ENCODE results near the gene STAT1. TPM values are rescaled to one million over a fixed set of nuclear protein-coding genes. Genes with fewer than 3 reads are reported as not detected.

Gene STAT1
- total RNA-seq, 1 experiment from 2014 or later: 60.7 TPM

DNA sequence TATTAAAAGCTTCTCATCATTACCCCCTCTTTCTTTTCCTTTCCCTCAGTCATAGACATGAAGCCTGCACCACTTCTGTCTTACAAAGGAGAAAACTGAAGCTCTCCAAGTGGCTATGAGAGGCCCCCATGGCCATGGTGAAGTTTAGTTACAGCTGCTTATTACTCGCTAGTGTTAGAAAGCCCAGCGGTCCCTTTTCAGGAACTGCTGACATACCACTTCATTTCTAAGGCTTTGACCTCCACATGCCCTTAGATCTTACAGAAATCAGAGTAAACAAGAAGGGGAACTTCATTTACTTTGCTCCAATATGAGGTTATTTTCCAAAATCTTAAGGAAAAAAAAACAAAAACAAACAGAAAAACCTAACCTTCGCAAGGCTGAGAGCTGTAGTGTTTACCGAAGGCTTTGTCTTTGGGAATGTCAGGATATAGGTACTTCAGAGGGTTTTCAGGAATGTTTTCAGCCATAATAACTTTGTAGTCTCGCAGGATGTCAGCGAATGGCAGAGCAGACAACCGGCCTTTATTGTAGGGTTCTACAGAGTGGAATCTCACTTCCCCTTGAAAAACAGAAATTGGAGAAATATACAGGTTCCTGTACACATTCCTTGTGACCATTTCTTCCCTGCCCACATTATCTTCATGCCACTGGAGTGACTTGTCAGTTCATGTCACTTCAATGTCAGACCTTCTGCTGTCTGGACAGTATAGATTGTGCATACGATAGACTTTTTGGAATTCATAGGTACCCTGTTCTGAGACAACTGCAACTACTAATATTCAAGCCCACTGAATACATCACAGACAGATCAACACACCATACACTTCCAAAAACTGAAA lies 18.8 kb upstream of the STAT1 start:
- H3K27ac ChIP-seq (ENCODE audit: low read depth, low read length): no peak overlapping the region

DNA sequence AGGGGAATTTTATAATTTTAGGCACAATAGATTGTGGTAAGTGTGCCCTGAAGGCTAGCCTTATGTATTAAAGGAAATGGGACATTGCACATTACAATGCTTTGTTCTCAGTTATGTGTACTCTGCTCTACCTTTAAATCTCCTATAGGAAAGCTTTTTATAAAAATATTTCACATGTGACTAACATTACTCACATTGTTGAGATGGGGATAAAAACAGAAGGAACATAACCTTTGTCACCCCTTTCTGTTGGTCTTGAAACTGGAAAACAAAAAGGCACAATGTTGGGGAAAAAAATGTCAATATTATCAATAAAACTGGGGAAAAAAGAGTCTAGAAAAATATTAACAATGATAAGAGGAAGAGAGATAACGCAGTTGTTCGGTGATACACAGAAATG lies 17.3 kb upstream of the STAT1 start:
- H3K79me2 ChIP-seq (ENCODE audit: insufficient read depth, low read length): no peaks in the 10 kb centered on the region
- no peak for DNase-seq (ENCODE audit: low read depth, low spot score)
- H3K27me3 ChIP-seq (ENCODE audit: insufficient read depth, low read length): no peaks in the 10 kb centered on the region
- no TSS peak for BruUV-seq (replicated peaks)
- no peaks in the 10 kb centered on the region for H3K36me3 ChIP-seq (ENCODE audit: control insufficient read depth in 1 of 2, insufficient read depth in 2 of 2, low read length in 2 of 2)
- ChIA-PET CTCF (no interaction called here), RAD21 (ENCODE audit: low non-redundant PET in 1 of 2, low total read pairs in 2 of 2, uncharacterized antibody in 2 of 2, unreplicated experiment in 2 of 2) (no interaction called here), POLR2A (no interaction called here)
- no peak overlapping the region for H3K4me2 ChIP-seq (ENCODE audit: low read length)
- no peak overlapping the region for H3K9ac ChIP-seq (ENCODE audit: low read length)
- no peaks in the 10 kb centered on the region for H3K9me2 ChIP-seq (ENCODE audit: insufficient read depth)
- H4K20me1 ChIP-seq (ENCODE audit: insufficient read depth): no peaks in the 10 kb centered on the region
- no peak overlapping the region for H3K27ac ChIP-seq (ENCODE audit: low read depth, low read length)
- H2AFZ ChIP-seq (ENCODE audit: low read depth, low read length, poor library complexity, severe bottlenecking): peak overlapping the region; percentile 90
- H3K4me3 ChIP-seq (replicated peaks in 1 of 2; ENCODE audit: low read depth in 1 of 2, low read length in 2 of 2): no peak overlapping the region
- peaks cover 0 to 9% of the 10 kb centered on the region in 2 experiments; a peak in 1 of 4 replicates for H3K4me1 ChIP-seq (ENCODE audit: control insufficient read depth in 1 of 2, insufficient read depth in 2 of 2, low read length in 2 of 2)
- no peaks in the 10 kb centered on the region for H3K9me3 ChIP-seq (ENCODE audit: control insufficient read depth in 1 of 2, insufficient read depth in 1 of 2, low read depth in 1 of 2, low read length in 2 of 2)
- intact Hi-C loops (cut with micrococcal nuclease): loop anchor here (2.0 kb wide), 1 partner anchor 250 kb away; no protein-coding TSS in a partner anchor
- ATAC-seq: no peak
- TF ChIP-seq, protein P1, sequence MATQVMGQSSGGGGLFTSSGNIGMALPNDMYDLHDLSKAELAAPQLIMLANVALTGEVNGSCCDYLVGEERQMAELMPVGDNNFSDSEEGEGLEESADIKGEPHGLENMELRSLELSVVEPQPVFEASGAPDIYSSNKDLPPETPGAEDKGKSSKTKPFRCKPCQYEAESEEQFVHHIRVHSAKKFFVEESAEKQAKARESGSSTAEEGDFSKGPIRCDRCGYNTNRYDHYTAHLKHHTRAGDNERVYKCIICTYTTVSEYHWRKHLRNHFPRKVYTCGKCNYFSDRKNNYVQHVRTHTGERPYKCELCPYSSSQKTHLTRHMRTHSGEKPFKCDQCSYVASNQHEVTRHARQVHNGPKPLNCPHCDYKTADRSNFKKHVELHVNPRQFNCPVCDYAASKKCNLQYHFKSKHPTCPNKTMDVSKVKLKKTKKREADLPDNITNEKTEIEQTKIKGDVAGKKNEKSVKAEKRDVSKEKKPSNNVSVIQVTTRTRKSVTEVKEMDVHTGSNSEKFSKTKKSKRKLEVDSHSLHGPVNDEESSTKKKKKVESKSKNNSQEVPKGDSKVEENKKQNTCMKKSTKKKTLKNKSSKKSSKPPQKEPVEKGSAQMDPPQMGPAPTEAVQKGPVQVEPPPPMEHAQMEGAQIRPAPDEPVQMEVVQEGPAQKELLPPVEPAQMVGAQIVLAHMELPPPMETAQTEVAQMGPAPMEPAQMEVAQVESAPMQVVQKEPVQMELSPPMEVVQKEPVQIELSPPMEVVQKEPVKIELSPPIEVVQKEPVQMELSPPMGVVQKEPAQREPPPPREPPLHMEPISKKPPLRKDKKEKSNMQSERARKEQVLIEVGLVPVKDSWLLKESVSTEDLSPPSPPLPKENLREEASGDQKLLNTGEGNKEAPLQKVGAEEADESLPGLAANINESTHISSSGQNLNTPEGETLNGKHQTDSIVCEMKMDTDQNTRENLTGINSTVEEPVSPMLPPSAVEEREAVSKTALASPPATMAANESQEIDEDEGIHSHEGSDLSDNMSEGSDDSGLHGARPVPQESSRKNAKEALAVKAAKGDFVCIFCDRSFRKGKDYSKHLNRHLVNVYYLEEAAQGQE (IDR thresholded peaks at IDR 0.05; ENCODE audit: low read depth): no peak
- TF ChIP-seq SRF (IDR thresholded peaks at IDR 0.05; ENCODE audit: low read depth) (no peak), SIN3A (IDR thresholded peaks at IDR 0.05; ENCODE audit: low read depth) (no peak), CEBPB (IDR thresholded peaks at IDR 0.05; ENCODE audit: low read depth) (no peak), FOSL1 (IDR thresholded peaks at IDR 0.05; ENCODE audit: low read depth) (no peak), YY1 (IDR thresholded peaks at IDR 0.05; ENCODE audit: extremely low read depth, insufficient replicate concordance, low read depth, low read length) (no peak), RAD21 (IDR thresholded peaks at IDR 0.05; ENCODE audit: low read depth) (no peak)
- TF ChIP-seq, protein P2, sequence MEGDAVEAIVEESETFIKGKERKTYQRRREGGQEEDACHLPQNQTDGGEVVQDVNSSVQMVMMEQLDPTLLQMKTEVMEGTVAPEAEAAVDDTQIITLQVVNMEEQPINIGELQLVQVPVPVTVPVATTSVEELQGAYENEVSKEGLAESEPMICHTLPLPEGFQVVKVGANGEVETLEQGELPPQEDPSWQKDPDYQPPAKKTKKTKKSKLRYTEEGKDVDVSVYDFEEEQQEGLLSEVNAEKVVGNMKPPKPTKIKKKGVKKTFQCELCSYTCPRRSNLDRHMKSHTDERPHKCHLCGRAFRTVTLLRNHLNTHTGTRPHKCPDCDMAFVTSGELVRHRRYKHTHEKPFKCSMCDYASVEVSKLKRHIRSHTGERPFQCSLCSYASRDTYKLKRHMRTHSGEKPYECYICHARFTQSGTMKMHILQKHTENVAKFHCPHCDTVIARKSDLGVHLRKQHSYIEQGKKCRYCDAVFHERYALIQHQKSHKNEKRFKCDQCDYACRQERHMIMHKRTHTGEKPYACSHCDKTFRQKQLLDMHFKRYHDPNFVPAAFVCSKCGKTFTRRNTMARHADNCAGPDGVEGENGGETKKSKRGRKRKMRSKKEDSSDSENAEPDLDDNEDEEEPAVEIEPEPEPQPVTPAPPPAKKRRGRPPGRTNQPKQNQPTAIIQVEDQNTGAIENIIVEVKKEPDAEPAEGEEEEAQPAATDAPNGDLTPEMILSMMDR (IDR thresholded peaks at IDR 0.05 in 2 of 3, conservative IDR thresholded peaks at IDR 0.05 in 1 of 3; ENCODE audit: borderline replicate concordance in 1 of 3, insufficient read depth in 1 of 3, low read depth in 2 of 3, low read length in 2 of 3): no peak
- TF ChIP-seq, protein P3, sequence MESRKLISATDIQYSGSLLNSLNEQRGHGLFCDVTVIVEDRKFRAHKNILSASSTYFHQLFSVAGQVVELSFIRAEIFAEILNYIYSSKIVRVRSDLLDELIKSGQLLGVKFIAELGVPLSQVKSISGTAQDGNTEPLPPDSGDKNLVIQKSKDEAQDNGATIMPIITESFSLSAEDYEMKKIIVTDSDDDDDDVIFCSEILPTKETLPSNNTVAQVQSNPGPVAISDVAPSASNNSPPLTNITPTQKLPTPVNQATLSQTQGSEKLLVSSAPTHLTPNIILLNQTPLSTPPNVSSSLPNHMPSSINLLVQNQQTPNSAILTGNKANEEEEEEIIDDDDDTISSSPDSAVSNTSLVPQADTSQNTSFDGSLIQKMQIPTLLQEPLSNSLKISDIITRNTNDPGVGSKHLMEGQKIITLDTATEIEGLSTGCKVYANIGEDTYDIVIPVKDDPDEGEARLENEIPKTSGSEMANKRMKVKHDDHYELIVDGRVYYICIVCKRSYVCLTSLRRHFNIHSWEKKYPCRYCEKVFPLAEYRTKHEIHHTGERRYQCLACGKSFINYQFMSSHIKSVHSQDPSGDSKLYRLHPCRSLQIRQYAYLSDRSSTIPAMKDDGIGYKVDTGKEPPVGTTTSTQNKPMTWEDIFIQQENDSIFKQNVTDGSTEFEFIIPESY (IDR thresholded peaks at IDR 0.05; ENCODE audit: extremely low read depth, insufficient replicate concordance, low read length): no peak

More for the DNA sequence above, 18.8 kb upstream of the STAT1 start:
- no peaks in the 10 kb centered on the region for H4K20me1 ChIP-seq (ENCODE audit: insufficient read depth)
- H3K4me2 ChIP-seq (ENCODE audit: low read length): no peak overlapping the region
- TF ChIP-seq ZFX (IDR thresholded peaks at IDR 0.05) (no peak), POLR2A (IDR thresholded peaks at IDR 0.05; ENCODE audit: borderline replicate concordance, extremely low read depth, insufficient read depth, insufficient read length) (no peak)
- H3K4me1 ChIP-seq (ENCODE audit: control insufficient read depth in 1 of 2, insufficient read depth in 2 of 2, low read length in 2 of 2): peaks cover 0 to 7% of the 10 kb centered on the region in 2 experiments; a peak in 1 of 4 replicates
- H3K9me2 ChIP-seq (ENCODE audit: insufficient read depth): no peaks in the 10 kb centered on the region
- no peaks in the 10 kb centered on the region for H3K36me3 ChIP-seq (ENCODE audit: control insufficient read depth in 1 of 2, insufficient read depth in 2 of 2, low read length in 2 of 2)
- no peak overlapping the region for H3K4me3 ChIP-seq (replicated peaks in 1 of 2; ENCODE audit: low read depth in 1 of 2, low read length in 2 of 2)
- ATAC-seq: no peak
- RAD21 ChIA-PET (ENCODE audit: low non-redundant PET in 1 of 2, low total read pairs in 2 of 2, uncharacterized antibody in 2 of 2, unreplicated experiment in 2 of 2): no interaction called here
- BruUV-seq (replicated peaks): no TSS peak
- H3K9ac ChIP-seq (ENCODE audit: low read length): no peak overlapping the region
- CTCF ChIA-PET: no interaction called here
- no peaks in the 10 kb centered on the region for H3K79me2 ChIP-seq (ENCODE audit: insufficient read depth, low read length)
- H2AFZ ChIP-seq (ENCODE audit: low read depth, low read length, poor library complexity, severe bottlenecking): no peak overlapping the region
- no peak for DNase-seq (ENCODE audit: low read depth, low spot score)
- no peaks in the 10 kb centered on the region for H3K27me3 ChIP-seq (ENCODE audit: insufficient read depth, low read length)
- intact Hi-C loops (cut with micrococcal nuclease): no loop called here
- POLR2A ChIA-PET: no interaction called here
- no peaks in the 10 kb centered on the region for H3K9me3 ChIP-seq (ENCODE audit: control insufficient read depth in 1 of 2, insufficient read depth in 1 of 2, low read depth in 1 of 2, low read length in 2 of 2)

Data from HCT116 (cell line).